ENCODE results near the gene BCL7B.

DNA sequence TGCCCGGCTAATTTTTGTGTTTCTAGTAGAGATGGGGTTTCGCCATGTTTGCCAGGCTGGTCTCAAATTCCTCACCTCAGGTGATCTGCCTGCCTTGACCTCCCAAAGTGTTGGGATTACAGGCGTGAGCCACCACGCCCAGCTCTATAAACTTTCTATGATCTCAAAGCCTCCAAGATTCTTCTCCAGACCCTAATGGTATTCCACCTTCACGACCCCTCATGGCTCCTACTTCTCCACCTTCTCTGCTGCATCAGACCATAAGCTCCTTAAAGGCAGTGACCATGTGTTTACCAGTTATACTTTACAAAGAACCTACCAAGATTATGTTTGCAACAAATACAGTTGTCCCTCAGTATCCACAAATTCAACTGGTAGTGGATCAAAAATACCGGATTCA is 25.3 kb downstream of the BCL7B start:
- TF ChIP-seq RCOR1 (conservative IDR thresholded peaks at IDR 0.05; ENCODE audit: low read depth, low read length) (no peak), NRF1 (conservative IDR thresholded peaks at IDR 0.05; ENCODE audit: low read depth, low read length) (no peak), TAF1 (IDR thresholded peaks at IDR 0.05; ENCODE audit: borderline replicate concordance, low read depth, low read length) (no peak), EP300 (IDR thresholded peaks at IDR 0.05; ENCODE audit: borderline replicate concordance in 1 of 2, control insufficient read depth in 1 of 2, low read depth in 2 of 2, low read length in 2 of 2) (no peak), NR2C1 (IDR thresholded peaks at IDR 0.05) (no peak), RFX5 (IDR thresholded peaks at IDR 0.05; ENCODE audit: low read depth, low read length) (no peak), ESRRA (IDR thresholded peaks at IDR 0.05; ENCODE audit: low read length) (no peak), CREB1 (IDR thresholded peaks at IDR 0.05; ENCODE audit: low read depth) (no peak)
- TF ChIP-seq, protein P1, sequence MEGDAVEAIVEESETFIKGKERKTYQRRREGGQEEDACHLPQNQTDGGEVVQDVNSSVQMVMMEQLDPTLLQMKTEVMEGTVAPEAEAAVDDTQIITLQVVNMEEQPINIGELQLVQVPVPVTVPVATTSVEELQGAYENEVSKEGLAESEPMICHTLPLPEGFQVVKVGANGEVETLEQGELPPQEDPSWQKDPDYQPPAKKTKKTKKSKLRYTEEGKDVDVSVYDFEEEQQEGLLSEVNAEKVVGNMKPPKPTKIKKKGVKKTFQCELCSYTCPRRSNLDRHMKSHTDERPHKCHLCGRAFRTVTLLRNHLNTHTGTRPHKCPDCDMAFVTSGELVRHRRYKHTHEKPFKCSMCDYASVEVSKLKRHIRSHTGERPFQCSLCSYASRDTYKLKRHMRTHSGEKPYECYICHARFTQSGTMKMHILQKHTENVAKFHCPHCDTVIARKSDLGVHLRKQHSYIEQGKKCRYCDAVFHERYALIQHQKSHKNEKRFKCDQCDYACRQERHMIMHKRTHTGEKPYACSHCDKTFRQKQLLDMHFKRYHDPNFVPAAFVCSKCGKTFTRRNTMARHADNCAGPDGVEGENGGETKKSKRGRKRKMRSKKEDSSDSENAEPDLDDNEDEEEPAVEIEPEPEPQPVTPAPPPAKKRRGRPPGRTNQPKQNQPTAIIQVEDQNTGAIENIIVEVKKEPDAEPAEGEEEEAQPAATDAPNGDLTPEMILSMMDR (IDR thresholded peaks at IDR 0.05 in 2 of 3, conservative IDR thresholded peaks at IDR 0.05 in 1 of 3; ENCODE audit: control insufficient read depth in 2 of 3, extremely low read depth in 1 of 3, insufficient read depth in 1 of 3, low read depth in 3 of 3, low read length in 3 of 3), result no peak
- TF ChIP-seq, protein P2, sequence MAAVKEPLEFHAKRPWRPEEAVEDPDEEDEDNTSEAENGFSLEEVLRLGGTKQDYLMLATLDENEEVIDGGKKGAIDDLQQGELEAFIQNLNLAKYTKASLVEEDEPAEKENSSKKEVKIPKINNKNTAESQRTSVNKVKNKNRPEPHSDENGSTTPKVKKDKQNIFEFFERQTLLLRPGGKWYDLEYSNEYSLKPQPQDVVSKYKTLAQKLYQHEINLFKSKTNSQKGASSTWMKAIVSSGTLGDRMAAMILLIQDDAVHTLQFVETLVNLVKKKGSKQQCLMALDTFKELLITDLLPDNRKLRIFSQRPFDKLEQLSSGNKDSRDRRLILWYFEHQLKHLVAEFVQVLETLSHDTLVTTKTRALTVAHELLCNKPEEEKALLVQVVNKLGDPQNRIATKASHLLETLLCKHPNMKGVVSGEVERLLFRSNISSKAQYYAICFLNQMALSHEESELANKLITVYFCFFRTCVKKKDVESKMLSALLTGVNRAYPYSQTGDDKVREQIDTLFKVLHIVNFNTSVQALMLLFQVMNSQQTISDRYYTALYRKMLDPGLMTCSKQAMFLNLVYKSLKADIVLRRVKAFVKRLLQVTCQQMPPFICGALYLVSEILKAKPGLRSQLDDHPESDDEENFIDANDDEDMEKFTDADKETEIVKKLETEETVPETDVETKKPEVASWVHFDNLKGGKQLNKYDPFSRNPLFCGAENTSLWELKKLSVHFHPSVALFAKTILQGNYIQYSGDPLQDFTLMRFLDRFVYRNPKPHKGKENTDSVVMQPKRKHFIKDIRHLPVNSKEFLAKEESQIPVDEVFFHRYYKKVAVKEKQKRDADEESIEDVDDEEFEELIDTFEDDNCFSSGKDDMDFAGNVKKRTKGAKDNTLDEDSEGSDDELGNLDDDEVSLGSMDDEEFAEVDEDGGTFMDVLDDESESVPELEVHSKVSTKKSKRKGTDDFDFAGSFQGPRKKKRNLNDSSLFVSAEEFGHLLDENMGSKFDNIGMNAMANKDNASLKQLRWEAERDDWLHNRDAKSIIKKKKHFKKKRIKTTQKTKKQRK (IDR thresholded peaks at IDR 0.05; ENCODE audit: low read depth, low read length), result no peak
- TF ChIP-seq, protein P3, sequence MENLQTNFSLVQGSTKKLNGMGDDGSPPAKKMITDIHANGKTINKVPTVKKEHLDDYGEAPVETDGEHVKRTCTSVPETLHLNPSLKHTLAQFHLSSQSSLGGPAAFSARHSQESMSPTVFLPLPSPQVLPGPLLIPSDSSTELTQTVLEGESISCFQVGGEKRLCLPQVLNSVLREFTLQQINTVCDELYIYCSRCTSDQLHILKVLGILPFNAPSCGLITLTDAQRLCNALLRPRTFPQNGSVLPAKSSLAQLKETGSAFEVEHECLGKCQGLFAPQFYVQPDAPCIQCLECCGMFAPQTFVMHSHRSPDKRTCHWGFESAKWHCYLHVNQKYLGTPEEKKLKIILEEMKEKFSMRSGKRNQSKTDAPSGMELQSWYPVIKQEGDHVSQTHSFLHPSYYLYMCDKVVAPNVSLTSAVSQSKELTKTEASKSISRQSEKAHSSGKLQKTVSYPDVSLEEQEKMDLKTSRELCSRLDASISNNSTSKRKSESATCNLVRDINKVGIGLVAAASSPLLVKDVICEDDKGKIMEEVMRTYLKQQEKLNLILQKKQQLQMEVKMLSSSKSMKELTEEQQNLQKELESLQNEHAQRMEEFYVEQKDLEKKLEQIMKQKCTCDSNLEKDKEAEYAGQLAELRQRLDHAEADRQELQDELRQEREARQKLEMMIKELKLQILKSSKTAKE (IDR thresholded peaks at IDR 0.05; ENCODE audit: low read depth, poor library complexity, severe bottlenecking), result no peak
